ENCODE measurements around the gene PRIMPOL.

GRCh38 chr4:184645904-184646610, 3.5 kb upstream of the PRIMPOL start:
- no peak for TF ChIP-seq POLR2A (IDR thresholded peaks at IDR 0.05; ENCODE audit: low read depth, low read length)
- no peak for TF ChIP-seq TAF1 (IDR thresholded peaks at IDR 0.05; ENCODE audit: low read depth, low read length)
- no peak for TF ChIP-seq POLR2AphosphoS5 (IDR thresholded peaks at IDR 0.05; ENCODE audit: low read depth, low read length)
- no peak for TF ChIP-seq SPI1 (IDR thresholded peaks at IDR 0.05; ENCODE audit: low read depth, low read length)
